K562 (cell line): ENCODE measurements around the gene NPAS1. TPM values are rescaled to one million over a fixed set of nuclear protein-coding genes. Genes with fewer than 3 reads are reported as not detected.
A peak's percentile ranks its signal among the peaks of the same experiment; 100 is the strongest.

Source experiments
- CTBP1 ChIP-seq: fragments of 450-650 bp; IDR thresholded peaks from 2 replicates; pipeline ENCODE4 v1.6.1; 2016; ENCODE audit warnings: borderline replicate concordance
- HEY1 ChIP-seq: fragments of 250-450 bp; sonication (Bioruptor Pico); IDR thresholded peaks from 2 replicates; pipeline ENCODE4 v1.5.0; 2020; ENCODE audit warnings: mild to moderate bottlenecking, moderate library complexity, borderline replicate concordance
- JUNB ChIP-seq: fragments of 450-650 bp; formaldehyde crosslinking; conservative IDR thresholded peaks from 2 replicates; pipeline ENCODE4 v1.4.0; 2020; ENCODE audit warnings: mild to moderate bottlenecking
- NR2F6 ChIP-seq: fragments of 450-650 bp; formaldehyde crosslinking; IDR thresholded peaks from 2 replicates; pipeline ENCODE4 v1.4.0; 2020; ENCODE audit warnings: mild to moderate bottlenecking
- PTBP1 ChIP-seq: fragments of 200-400 bp; formaldehyde crosslinking; IDR thresholded peaks from 2 replicates; pipeline ENCODE4 v1.6.1; 2017; ENCODE audit warnings: low read depth, low read length
- PURB ChIP-seq: sonication (generic); formaldehyde crosslinking; IDR thresholded peaks from 2 replicates; pipeline ENCODE4 v1.9.0; 2021; ENCODE audit warnings: low read depth, mild to moderate bottlenecking, missing genetic modification reagents
- PYGO2 ChIP-seq: fragments of 450-650 bp; IDR thresholded peaks from 2 replicates; pipeline ENCODE4 v1.6.1; 2016; ENCODE audit warnings: mild to moderate bottlenecking, missing genetic modification characterization, moderate library complexity, missing compliant biosample characterization
- RCOR1 ChIP-seq, 2 experiments: IDR thresholded peaks; 2 replicates each; pipeline ENCODE4 v1.6.1; 2012; ENCODE audit warnings: low read depth in 2 of 2, low read length in 2 of 2, borderline replicate concordance in 1 of 2, improper control_type of control experiment in 1 of 2
- SIN3A ChIP-seq, 2 experiments: fragments of 150-350 bp in 1 of 2; IDR thresholded peaks; 2 replicates each; pipeline ENCODE4 v1.6.1; 2011 to 2016; ENCODE audit warnings: borderline replicate concordance in 2 of 2, low read depth in 2 of 2, low read length in 2 of 2, mild to moderate bottlenecking in 2 of 2, moderate library complexity in 2 of 2; ENCODE audit not compliant: control insufficient read depth in 1 of 2
- STAG1 ChIP-seq: sonication (generic); formaldehyde crosslinking; IDR thresholded peaks from 2 replicates; pipeline ENCODE4 v1.5.0; 2020; ENCODE audit warnings: missing genetic modification reagents, borderline replicate concordance
- TEAD4 ChIP-seq, 2 experiments: sonication (generic) in 1 of 2; formaldehyde crosslinking in 1 of 2; IDR thresholded peaks; 2 replicates each; pipeline versions ENCODE4 v1.6.1 to v1.8.0; 2012 to 2022; ENCODE audit warnings: borderline replicate concordance in 1 of 2, inconsistent platforms in 1 of 2, low read length in 1 of 2, mild to moderate bottlenecking in 1 of 2, missing genetic modification reagents in 1 of 2
- ZNF121 ChIP-seq: sonication (generic); formaldehyde crosslinking; conservative IDR thresholded peaks from 2 replicates; pipeline ENCODE4 v1.8.0; 2022; ENCODE audit warnings: missing genetic modification reagents
- ZNF707 ChIP-seq: fragments of 250-450 bp; sonication (Bioruptor Pico); conservative IDR thresholded peaks from 2 replicates; pipeline ENCODE4 v1.8.0; 2022; ENCODE audit warnings: inconsistent platforms, mild to moderate bottlenecking, moderate library complexity
- polyA plus RNA-seq, 8 experiments: library from polyadenylated mRNA; depleted of rRNA in 4 of 8; stranded (reverse) in 5 of 8; unstranded in 3 of 8; fragments of >200 nt; fragmentation: Nextera tagmentation in 2 of 8; fragmentation: Illumina TruSeq in 1 of 8; extraction: Ambion mirVana in 2 of 8; extraction: Trizol in 1 of 8; gene quantifications; 2 replicates each; pipeline versions ENCODE4 v1.2.1 to v1.2.3, GENCODE V29; 2011 to 2014; ENCODE audit warnings: inconsistent platforms in 1 of 8, missing spikeins in 1 of 8
- total RNA-seq, 7 experiments: library from RNA; depleted of rRNA in 6 of 7; stranded (reverse); fragments of >200 nt in 6 of 7; fragmentation: Illumina TruSeq in 2 of 7; extraction: Trizol in 2 of 7; gene quantifications; 2 replicates each; pipeline versions ENCODE4 v1.2.1 to v1.2.3, GENCODE V29; 2011 to 2021; ENCODE audit warnings: low replicate concordance in 1 of 7
- TF ChIP-seq, protein P1 (sequence below): fragments of 200-600 bp; sonication (generic); IDR thresholded peaks from one replicate; pipeline ENCODE4 v1.6.1; 2012; ENCODE audit warnings: mild to moderate bottlenecking, low read depth, low read length, inconsistent platforms
- TF ChIP-seq, protein P2 (sequence below): fragments of 250-450 bp; sonication (Bioruptor Pico); IDR thresholded peaks from 2 replicates; pipeline ENCODE4 v1.8.0; 2022; ENCODE audit warnings: moderate library complexity, mild to moderate bottlenecking, inconsistent platforms

NPAS1 gene
- total and polyA plus RNA-seq, 9 of the 15 experiments (the other 6 are each of a cell fraction or from before 2014, with no cell fraction given): 0.58 to 5.3 (median 2.0) TPM; not detected in 2

DNA sequence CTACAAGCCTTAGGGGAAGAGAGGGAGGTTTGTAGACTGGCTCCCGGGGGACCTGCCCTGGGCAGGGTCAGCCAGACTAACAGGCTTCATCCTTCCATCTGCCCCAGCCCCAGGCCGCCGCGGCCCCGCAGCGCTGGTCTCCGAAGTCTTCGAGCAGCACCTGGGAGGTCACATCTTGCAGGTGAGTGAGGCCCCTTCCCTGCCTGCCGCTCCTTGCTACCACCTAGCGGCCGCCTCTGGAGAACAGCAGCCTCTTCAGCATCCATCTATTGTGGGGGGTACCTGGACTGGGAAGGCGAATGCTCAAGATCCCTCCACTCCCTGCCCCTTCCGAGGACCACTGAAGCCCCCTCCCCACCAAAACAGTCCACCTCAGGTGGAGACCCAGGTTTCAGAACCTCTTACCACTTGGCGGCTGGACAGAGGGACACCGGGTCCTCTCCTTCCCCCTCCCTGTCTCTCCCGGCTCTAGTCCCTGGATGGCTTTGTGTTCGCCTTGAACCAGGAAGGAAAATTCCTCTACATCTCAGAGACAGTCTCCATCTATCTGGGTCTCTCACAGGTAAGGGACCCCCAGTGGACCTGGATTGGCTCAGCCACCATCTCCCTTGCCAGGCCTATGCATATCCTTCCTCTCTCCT lies 12.7 kb downstream of the NPAS1 start (continued):
- TF ChIP-seq PURB (no peak), PTBP1 (no peak), PYGO2 (tag) (no peak), ZNF121 (CRISPR knock-in tag) (no peak), STAG1 (0 out of 2 replicates have a peak, but pooled peaks have one; percentile 22), TEAD4 (IDR thresholded peaks at IDR 0.05; ENCODE audit: low read length) (no peak), TEAD4 (CRISPR knock-in tag; IDR thresholded peaks at IDR 0.05; ENCODE audit: borderline replicate concordance) (no peak), JUNB (CRISPR knock-in tag) (no peak), NR2F6 (no peak), ZNF707 (CRISPR knock-in tag) (no peak), HEY1 (CRISPR knock-in tag) (no peak), RCOR1 (IDR thresholded peaks at IDR 0.05; ENCODE audit: borderline replicate concordance in 1 of 2, low read depth in 2 of 2, low read length in 2 of 2) (peak in 1 of 2 experiments; percentile 76; a peak in 2 of 4 replicates), CTBP1 (peak; percentile 59; the same call in 1 of the 2 replicates), SIN3A (IDR thresholded peaks at IDR 0.05; ENCODE audit: borderline replicate concordance in 2 of 2, control insufficient read depth in 1 of 2, low read depth in 2 of 2, low read length in 2 of 2) (0 out of 4 replicates have a peak, but pooled peaks of 1 of the 2 experiments have one; percentile 22)
- TF ChIP-seq, protein P1, sequence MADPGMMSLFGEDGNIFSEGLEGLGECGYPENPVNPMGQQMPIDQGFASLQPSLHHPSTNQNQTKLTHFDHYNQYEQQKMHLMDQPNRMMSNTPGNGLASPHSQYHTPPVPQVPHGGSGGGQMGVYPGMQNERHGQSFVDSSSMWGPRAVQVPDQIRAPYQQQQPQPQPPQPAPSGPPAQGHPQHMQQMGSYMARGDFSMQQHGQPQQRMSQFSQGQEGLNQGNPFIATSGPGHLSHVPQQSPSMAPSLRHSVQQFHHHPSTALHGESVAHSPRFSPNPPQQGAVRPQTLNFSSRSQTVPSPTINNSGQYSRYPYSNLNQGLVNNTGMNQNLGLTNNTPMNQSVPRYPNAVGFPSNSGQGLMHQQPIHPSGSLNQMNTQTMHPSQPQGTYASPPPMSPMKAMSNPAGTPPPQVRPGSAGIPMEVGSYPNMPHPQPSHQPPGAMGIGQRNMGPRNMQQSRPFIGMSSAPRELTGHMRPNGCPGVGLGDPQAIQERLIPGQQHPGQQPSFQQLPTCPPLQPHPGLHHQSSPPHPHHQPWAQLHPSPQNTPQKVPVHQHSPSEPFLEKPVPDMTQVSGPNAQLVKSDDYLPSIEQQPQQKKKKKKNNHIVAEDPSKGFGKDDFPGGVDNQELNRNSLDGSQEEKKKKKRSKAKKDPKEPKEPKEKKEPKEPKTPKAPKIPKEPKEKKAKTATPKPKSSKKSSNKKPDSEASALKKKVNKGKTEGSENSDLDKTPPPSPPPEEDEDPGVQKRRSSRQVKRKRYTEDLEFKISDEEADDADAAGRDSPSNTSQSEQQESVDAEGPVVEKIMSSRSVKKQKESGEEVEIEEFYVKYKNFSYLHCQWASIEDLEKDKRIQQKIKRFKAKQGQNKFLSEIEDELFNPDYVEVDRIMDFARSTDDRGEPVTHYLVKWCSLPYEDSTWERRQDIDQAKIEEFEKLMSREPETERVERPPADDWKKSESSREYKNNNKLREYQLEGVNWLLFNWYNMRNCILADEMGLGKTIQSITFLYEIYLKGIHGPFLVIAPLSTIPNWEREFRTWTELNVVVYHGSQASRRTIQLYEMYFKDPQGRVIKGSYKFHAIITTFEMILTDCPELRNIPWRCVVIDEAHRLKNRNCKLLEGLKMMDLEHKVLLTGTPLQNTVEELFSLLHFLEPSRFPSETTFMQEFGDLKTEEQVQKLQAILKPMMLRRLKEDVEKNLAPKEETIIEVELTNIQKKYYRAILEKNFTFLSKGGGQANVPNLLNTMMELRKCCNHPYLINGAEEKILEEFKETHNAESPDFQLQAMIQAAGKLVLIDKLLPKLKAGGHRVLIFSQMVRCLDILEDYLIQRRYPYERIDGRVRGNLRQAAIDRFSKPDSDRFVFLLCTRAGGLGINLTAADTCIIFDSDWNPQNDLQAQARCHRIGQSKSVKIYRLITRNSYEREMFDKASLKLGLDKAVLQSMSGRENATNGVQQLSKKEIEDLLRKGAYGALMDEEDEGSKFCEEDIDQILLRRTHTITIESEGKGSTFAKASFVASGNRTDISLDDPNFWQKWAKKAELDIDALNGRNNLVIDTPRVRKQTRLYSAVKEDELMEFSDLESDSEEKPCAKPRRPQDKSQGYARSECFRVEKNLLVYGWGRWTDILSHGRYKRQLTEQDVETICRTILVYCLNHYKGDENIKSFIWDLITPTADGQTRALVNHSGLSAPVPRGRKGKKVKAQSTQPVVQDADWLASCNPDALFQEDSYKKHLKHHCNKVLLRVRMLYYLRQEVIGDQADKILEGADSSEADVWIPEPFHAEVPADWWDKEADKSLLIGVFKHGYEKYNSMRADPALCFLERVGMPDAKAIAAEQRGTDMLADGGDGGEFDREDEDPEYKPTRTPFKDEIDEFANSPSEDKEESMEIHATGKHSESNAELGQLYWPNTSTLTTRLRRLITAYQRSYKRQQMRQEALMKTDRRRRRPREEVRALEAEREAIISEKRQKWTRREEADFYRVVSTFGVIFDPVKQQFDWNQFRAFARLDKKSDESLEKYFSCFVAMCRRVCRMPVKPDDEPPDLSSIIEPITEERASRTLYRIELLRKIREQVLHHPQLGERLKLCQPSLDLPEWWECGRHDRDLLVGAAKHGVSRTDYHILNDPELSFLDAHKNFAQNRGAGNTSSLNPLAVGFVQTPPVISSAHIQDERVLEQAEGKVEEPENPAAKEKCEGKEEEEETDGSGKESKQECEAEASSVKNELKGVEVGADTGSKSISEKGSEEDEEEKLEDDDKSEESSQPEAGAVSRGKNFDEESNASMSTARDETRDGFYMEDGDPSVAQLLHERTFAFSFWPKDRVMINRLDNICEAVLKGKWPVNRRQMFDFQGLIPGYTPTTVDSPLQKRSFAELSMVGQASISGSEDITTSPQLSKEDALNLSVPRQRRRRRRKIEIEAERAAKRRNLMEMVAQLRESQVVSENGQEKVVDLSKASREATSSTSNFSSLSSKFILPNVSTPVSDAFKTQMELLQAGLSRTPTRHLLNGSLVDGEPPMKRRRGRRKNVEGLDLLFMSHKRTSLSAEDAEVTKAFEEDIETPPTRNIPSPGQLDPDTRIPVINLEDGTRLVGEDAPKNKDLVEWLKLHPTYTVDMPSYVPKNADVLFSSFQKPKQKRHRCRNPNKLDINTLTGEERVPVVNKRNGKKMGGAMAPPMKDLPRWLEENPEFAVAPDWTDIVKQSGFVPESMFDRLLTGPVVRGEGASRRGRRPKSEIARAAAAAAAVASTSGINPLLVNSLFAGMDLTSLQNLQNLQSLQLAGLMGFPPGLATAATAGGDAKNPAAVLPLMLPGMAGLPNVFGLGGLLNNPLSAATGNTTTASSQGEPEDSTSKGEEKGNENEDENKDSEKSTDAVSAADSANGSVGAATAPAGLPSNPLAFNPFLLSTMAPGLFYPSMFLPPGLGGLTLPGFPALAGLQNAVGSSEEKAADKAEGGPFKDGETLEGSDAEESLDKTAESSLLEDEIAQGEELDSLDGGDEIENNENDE: no peak
- TF ChIP-seq, protein P2, sequence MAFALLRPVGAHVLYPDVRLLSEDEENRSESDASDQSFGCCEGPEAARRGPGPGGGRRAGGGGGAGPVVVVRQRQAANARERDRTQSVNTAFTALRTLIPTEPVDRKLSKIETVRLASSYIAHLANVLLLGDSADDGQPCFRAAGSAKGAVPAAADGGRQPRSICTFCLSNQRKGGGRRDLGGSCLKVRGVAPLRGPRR (CRISPR knock-in tag): no peak
- TF ChIP-seq, all 486 proteins: peak for 12
